Lung (tissue), 12 donors: ENCODE results near the gene PARP3. TPM values are rescaled to one million over a fixed set of nuclear protein-coding genes. Genes with fewer than 3 reads are reported as not detected.

Source experiments
- ATAC-seq: fragments of 200-7000 bp; cut with Tn5 transposase; one replicate; pipeline ENCODE4 v1.9.1; 2020; ENCODE audit warnings: moderate number of reproducible peaks; ENCODE audit not compliant: insufficient read depth, low FRiP score
- DNase-seq, 3 donors: peaks; one replicate each; pipeline ENCODE4 v3.0.0-alpha.2; 2013 to 2017
- H3K27ac ChIP-seq, 2 donors: one replicate each; pipeline ENCODE4 v1.5.1; 2013; ENCODE audit warnings: mild to moderate bottlenecking in 2 of 2, moderate library complexity in 2 of 2, control low read depth in 1 of 2, inconsistent platforms in 1 of 2, low read depth in 1 of 2, low read length in 1 of 2
- H3K27me3 ChIP-seq, 3 donors: one replicate each; pipeline ENCODE4 v1.5.1; 2013; ENCODE audit warnings: low read length in 2 of 3; ENCODE audit not compliant: control insufficient read depth in 3 of 3, insufficient read depth in 3 of 3
- H3K36me3 ChIP-seq, 4 donors: one replicate each; pipeline ENCODE4 v1.5.1; 2013; ENCODE audit warnings: low read length in 4 of 4, mild to moderate bottlenecking in 1 of 4, moderate library complexity in 1 of 4; ENCODE audit not compliant: control insufficient read depth in 4 of 4, insufficient read depth in 4 of 4
- H3K4me1 ChIP-seq, 5 donors: one replicate each; pipeline ENCODE4 v1.5.1; 2013; ENCODE audit warnings: low read length in 5 of 5, mild to moderate bottlenecking in 2 of 5, moderate library complexity in 1 of 5; ENCODE audit not compliant: control insufficient read depth in 5 of 5, insufficient read depth in 5 of 5
- H3K4me3 ChIP-seq: one replicate; pipeline ENCODE4 v1.5.1; 2013; ENCODE audit warnings: mild to moderate bottlenecking, control low read depth, moderate library complexity
- H3K9ac ChIP-seq, 2 donors: one replicate each; pipeline ENCODE4 v1.5.1; 2013; ENCODE audit warnings: low read length in 2 of 2, control low read depth in 1 of 2; ENCODE audit not compliant: insufficient read depth in 1 of 2
- H3K9me3 ChIP-seq, 4 donors: one replicate each; pipeline ENCODE4 v1.5.1; 2013; ENCODE audit warnings: low read length in 3 of 4, mild to moderate bottlenecking in 1 of 4, moderate library complexity in 1 of 4; ENCODE audit not compliant: control insufficient read depth in 4 of 4, insufficient read depth in 3 of 4
- CTCF ChIP-seq: IDR thresholded peaks from 2 replicates; pipeline ENCODE4 v1.5.1; 2012; ENCODE audit warnings: mild to moderate bottlenecking; ENCODE audit errors: control extremely low read depth, extremely low read depth
- WGBS, 2 donors: extraction: QIAGEN DNeasy Blood & Tissue Kit; methylation state at CpG; one replicate each; pipeline ENCODE4 v1.1.7; 2013; 5-methylcytosine and 5-hydroxymethylcytosine counted together
- polyA plus RNA-seq, 2 donors: library from polyadenylated mRNA; stranded (reverse); fragments of 200-250 nt; gene quantifications; one replicate each; pipeline ENCODE4 v1.2.1, GENCODE V29; 2013
- total RNA-seq, 2 donors: library from RNA; depleted of rRNA in 1 of 2; stranded (reverse); fragments of >200 nt in 1 of 2; gene quantifications; one replicate each; pipeline ENCODE4 v1.2.1, GENCODE V29; 2014 to 2021
- donor health status: control.
- donor health status: control.
- donor health status: Bipolar disorder and iron deficiency.
- donor health status: healthy.
- donor health status: DM: yes; HTN: yes; CAD: no.

Gene PARP3
- total and polyA plus RNA-seq, 4 donors, result 15.3 to 36.7 (median 21.0) TPM

DNA sequence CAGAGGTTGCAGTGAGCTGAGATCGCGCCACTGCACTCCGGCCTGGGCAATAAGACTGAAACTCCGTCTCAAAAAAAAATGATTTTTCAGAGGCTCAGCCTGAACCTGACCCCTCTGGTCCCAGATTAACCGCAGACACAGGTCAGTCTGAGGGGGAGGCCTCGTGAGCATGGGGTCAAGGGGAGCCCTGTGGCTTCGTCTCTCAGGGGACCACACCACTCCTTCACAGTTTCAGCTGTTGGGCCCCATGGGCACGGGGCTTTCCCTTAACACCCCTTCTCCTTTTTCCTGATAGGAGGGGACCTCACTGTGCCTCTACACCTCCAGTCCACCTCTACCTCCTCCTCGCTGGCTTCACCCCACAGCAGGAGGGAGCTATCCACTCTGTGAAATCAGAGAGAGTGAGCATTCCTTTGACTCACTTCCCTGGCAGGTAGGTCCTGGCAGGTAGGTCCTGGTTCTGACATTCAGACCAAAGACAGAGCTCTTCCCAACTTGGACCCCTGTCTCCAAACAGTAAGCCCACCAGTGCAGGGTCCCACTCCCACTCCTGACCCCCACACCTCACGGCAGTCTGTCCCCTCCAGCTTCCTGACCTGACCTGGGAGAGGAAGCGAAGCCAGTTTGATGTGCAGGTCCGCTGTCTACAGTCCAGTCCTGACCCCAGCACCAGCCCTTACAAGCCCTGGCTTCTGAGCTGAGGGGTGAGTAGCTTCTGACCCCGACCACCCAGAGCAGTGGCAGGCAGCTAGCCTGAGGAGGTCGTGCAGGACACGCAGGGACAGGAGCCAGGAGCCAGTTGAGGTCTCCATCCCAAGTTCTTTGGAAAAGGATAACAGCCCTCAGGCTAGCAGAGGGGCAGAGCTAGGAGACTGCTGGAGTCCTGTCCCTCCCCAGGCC lies 9.4 kb upstream of the PARP3 start:
- WGBS, 2 donors, result 95% methylated on average over 15 of the region's 15 CpGs
- Histone ChIP-seq H3K36me3 (peaks cover 17 to 54% (median 23%) of the 10 kb centered on the region in 4 donors), H3K4me1 (no peaks in the 10 kb centered on the region), H3K27ac (no peak overlapping the region), H3K9me3 (no peaks in the 10 kb centered on the region), H3K27me3 (no peaks in the 10 kb centered on the region), H3K4me3 (no peak overlapping the region), H3K9ac (no peak overlapping the region)
- ATAC-seq (no peak), DNase-seq (no peak)
- no peak for TF ChIP-seq CTCF

- H3K27ac ChIP-seq, result no peak overlapping the region
- ATAC-seq (no peak), DNase-seq (no peak)
- no peak overlapping the region for H3K9ac ChIP-seq
- H3K4me1 ChIP-seq, result no peaks in the 10 kb centered on the region
- H3K9me3 ChIP-seq, result no peaks in the 10 kb centered on the region
- H3K27me3 ChIP-seq, result no peaks in the 10 kb centered on the region
- no peak for TF ChIP-seq CTCF
- H3K36me3 ChIP-seq, result peaks cover 17 to 58% (median 28%) of the 10 kb centered on the region in 4 donors
- no peak overlapping the region for H3K4me3 ChIP-seq
- WGBS, 2 donors, result 94 to 98% methylated on average over 13 of the region's 13 CpGs
Measured at GRCh38 chr3:51933471-51934138, 8.6 kb upstream of the PARP3 start.

GRCh38 chr3:51934139-51934850 lies 7.9 kb upstream of the PARP3 start:
- peaks cover 17 to 62% (median 32%) of the 10 kb centered on the region in 4 donors for H3K36me3 ChIP-seq
- H3K4me3 ChIP-seq, result no peak overlapping the region
- no peak for ATAC-seq
- H3K27ac ChIP-seq, result no peak overlapping the region
- no peak for DNase-seq
- WGBS, 2 donors, result 96 to 98% methylated on average over 11 of the region's 11 CpGs
- no peaks in the 10 kb centered on the region for H3K27me3 ChIP-seq
- no peaks in the 10 kb centered on the region for H3K9me3 ChIP-seq
- no peaks in the 10 kb centered on the region for H3K4me1 ChIP-seq
- H3K9ac ChIP-seq, result no peak overlapping the region
- TF ChIP-seq CTCF, result no peak
